Stimulated activated CD8-positive, alpha-beta memory T cell treated with anti-CD3 and anti-CD28 coated beads, Interleukin-4, amount 100 ng/mL, for 1 hour (primary cell): ENCODE results near the gene NUP133.
"Not testable (repeated sequence)": the region's sequence is repeated elsewhere in the genome, so short reads cannot be mapped to it uniquely, and the experiment has no call there.

ENCODE experiments used
- DNase-seq, 2 donors: peaks; one replicate each; pipeline ENCODE4 v3.0.0-alpha.2; 2020; ENCODE audit warnings: low read depth in 2 of 2, low spot score in 1 of 2

Gene NUP133

GRCh38 chr1:229420224-229420623, 87.9 kb downstream of the NUP133 start:
- no peak for DNase-seq

- DNase-seq: not testable (repeated sequence)
These were observed 89.6 kb downstream of the NUP133 start for GRCh38 chr1:229418586-229418985.

GRCh38 chr1:229412810-229413209, 95.3 kb downstream of the NUP133 start:
- not testable (repeated sequence) for DNase-seq

GRCh38 chr1:229412056-229412455, 96.1 kb downstream of the NUP133 start:
- no peak for DNase-seq

- DNase-seq: no peak
These were observed 96.6 kb downstream of the NUP133 start for GRCh38 chr1:229411434-229412055.

- no peak for DNase-seq
These were observed 97.3 kb downstream of the NUP133 start for GRCh38 chr1:229410692-229411433.

- no peak for DNase-seq
These were observed 97.8 kb downstream of the NUP133 start for GRCh38 chr1:229410370-229410691.

GRCh38 chr1:229409616-229410369, 98.3 kb downstream of the NUP133 start:
- DNase-seq: no peak

- DNase-seq: no peak
These were observed 99.6 kb downstream of the NUP133 start for GRCh38 chr1:229408458-229409037.

GRCh38 chr1:229407206-229408026, 100.7 kb downstream of the NUP133 start:
- no peak for DNase-seq

GRCh38 chr1:229406798-229407197, 101.3 kb downstream of the NUP133 start:
- no peak for DNase-seq

GRCh38 chr1:229403573-229403972, 104.6 kb downstream of the NUP133 start:
- DNase-seq: no peak

GRCh38 chr1:229402993-229403392, 105.1 kb downstream of the NUP133 start:
- no peak for DNase-seq

GRCh38 chr1:229402329-229402728, 105.8 kb downstream of the NUP133 start:
- DNase-seq: not testable (repeated sequence)

GRCh38 chr1:229397762-229398161, 110.4 kb downstream of the NUP133 start:
- no peak for DNase-seq

- no peak for DNase-seq
These were observed 111.4 kb downstream of the NUP133 start for GRCh38 chr1:229396585-229397206.

GRCh38 chr1:229394517-229394916, 113.6 kb downstream of the NUP133 start:
- not testable (repeated sequence) for DNase-seq

- no peak for DNase-seq
These were observed 115.2 kb downstream of the NUP133 start for GRCh38 chr1:229392936-229393335.
